Right lobe of liver (tissue), 6 donors: ENCODE results near the gene ATP6V0B. TPM values are rescaled to one million over a fixed set of nuclear protein-coding genes. Genes with fewer than 3 reads are reported as not detected.

ENCODE experiments used
- ATAC-seq, 4 donors: fragments of 200-7000 bp; cut with Tn5 transposase; one replicate each; pipeline ENCODE4 v1.9.1; 2020; ENCODE audit warnings: mild to moderate bottlenecking in 4 of 4, moderate library complexity in 4 of 4
- DNase-seq, 3 donors: peaks; one replicate each; pipeline ENCODE4 v3.0.0-alpha.2; 2020
- H3K27ac ChIP-seq, 3 donors: fragments of 200-600 bp; one replicate each; pipeline ENCODE4 v1.8.0; 2022
- H3K27me3 ChIP-seq, 2 donors: fragments of 200-600 bp; one replicate each; pipeline ENCODE4 v1.8.0; 2022
- H3K36me3 ChIP-seq, 4 donors: fragments of 200-600 bp; sonication (generic) in 1 of 4; one replicate each; pipeline versions ENCODE4 v1.5.1 to v1.8.0; 2017 to 2022; ENCODE audit warnings: control low read depth in 1 of 4
- H3K4me1 ChIP-seq, 4 donors: fragments of 200-600 bp; sonication (generic) in 1 of 4; one replicate each; pipeline versions ENCODE4 v1.5.1 to v1.8.0; 2017 to 2022; ENCODE audit warnings: control low read depth in 1 of 4
- H3K4me3 ChIP-seq, 3 donors: fragments of 200-600 bp; one replicate each; pipeline ENCODE4 v1.8.0; 2022
- H3K9me3 ChIP-seq, 4 donors: fragments of 200-600 bp; sonication (generic) in 1 of 4; one replicate each; pipeline versions ENCODE4 v1.5.1 to v1.8.0; 2017 to 2022; ENCODE audit warnings: control low read depth in 1 of 4
- POLR2A ChIP-seq: fragments of 450-650 bp; IDR thresholded peaks from one replicate; pipeline ENCODE4 v1.6.1; 2017; ENCODE audit warnings: antibody characterized with exemption, mild to moderate bottlenecking
- WGBS: methylation state at CpG from one replicate; pipeline ENCODE4 v1.1.6; 2018; ENCODE audit warnings: low coverage, low lambda C conversion rate; ENCODE audit not compliant: insufficient coverage; ENCODE audit errors: missing lambda C conversion rate; 5-methylcytosine and 5-hydroxymethylcytosine counted together
- intact Hi-C, 2 donors: fragments of 100-400 bp; cut with DNase I; formaldehyde crosslinking; loops; one replicate each; pipeline versions ENCODE4 v1.11.2 to v1.14.1; 2022
- total RNA-seq, 6 experiments: library from RNA; depleted of rRNA in 2 of 6; stranded (reverse); fragments of >200 nt in 2 of 6; fragmentation: NEBNext Ultra II Directional in 3 of 6; extraction: Animal tissue kit (Norgen Biotek cat#: 25700) in 3 of 6; gene quantifications; one replicate each; pipeline versions ENCODE4 v1.1.0 to v1.2.4, GENCODE V29; 2016 to 2023
- TF ChIP-seq, protein P1 (sequence below), 4 donors: fragments of 200-600 bp in 3 of 4; fragments of 450-650 bp in 1 of 4; IDR thresholded peaks; one replicate each; pipeline versions ENCODE4 v1.5.1 to v1.8.0; 2016 to 2022; ENCODE audit warnings: antibody characterized with exemption in 4 of 4, mild to moderate bottlenecking in 2 of 4
- donor health status: DM: no; HTN: yes; CAD: no.
- donor health status: DM: no; HTN: no; CAD: no.
- donor health status: DM: no; HTN: no; CAD: no.
- donor health status: DM: no; HTN: yes; CAD: no.
- donor health status: DM: no; HTN: yes; CAD: no.

Gene ATP6V0B
- total RNA-seq, 6 experiments from 2014 or later, result 64.4 to 142 (median 76.9) TPM

- DNase-seq (no peak), ATAC-seq (no peak)
- Histone ChIP-seq H3K4me1 (no peaks in the 10 kb centered on the region), H3K9me3 (no peaks in the 10 kb centered on the region), H3K4me3 (no peak overlapping the region), H3K27me3 (no peaks in the 10 kb centered on the region), H3K36me3 (no peaks in the 10 kb centered on the region), H3K27ac (no peak overlapping the region)
- TF ChIP-seq POLR2A, result no peak
- TF ChIP-seq, protein P1, sequence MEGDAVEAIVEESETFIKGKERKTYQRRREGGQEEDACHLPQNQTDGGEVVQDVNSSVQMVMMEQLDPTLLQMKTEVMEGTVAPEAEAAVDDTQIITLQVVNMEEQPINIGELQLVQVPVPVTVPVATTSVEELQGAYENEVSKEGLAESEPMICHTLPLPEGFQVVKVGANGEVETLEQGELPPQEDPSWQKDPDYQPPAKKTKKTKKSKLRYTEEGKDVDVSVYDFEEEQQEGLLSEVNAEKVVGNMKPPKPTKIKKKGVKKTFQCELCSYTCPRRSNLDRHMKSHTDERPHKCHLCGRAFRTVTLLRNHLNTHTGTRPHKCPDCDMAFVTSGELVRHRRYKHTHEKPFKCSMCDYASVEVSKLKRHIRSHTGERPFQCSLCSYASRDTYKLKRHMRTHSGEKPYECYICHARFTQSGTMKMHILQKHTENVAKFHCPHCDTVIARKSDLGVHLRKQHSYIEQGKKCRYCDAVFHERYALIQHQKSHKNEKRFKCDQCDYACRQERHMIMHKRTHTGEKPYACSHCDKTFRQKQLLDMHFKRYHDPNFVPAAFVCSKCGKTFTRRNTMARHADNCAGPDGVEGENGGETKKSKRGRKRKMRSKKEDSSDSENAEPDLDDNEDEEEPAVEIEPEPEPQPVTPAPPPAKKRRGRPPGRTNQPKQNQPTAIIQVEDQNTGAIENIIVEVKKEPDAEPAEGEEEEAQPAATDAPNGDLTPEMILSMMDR (IDR thresholded peaks at IDR 0.05), result no peak
- intact Hi-C loops, result no loop called here
- 25% methylated on average over 4 of the region's 8 CpGs for WGBS
Observed at GRCh38 chr1:44014365-44015104, 39.8 kb downstream of the ATP6V0B start.

- no peak overlapping the region for H3K4me3 ChIP-seq
- intact Hi-C loops, result no loop called here
- no peaks in the 10 kb centered on the region for H3K36me3 ChIP-seq
- DNase-seq (no peak), ATAC-seq (no peak)
- no peak for TF ChIP-seq POLR2A
- TF ChIP-seq, protein P1 (IDR thresholded peaks at IDR 0.05), result no peak
- H3K9me3 ChIP-seq, result no peaks in the 10 kb centered on the region
- WGBS, result 85% methylated on average over 3 of the region's 3 CpGs
- no peaks in the 10 kb centered on the region for H3K4me1 ChIP-seq
- H3K27me3 ChIP-seq, result no peaks in the 10 kb centered on the region
- no peak overlapping the region for H3K27ac ChIP-seq
Observed at GRCh38 chr1:44015206-44015605, 40.4 kb downstream of the ATP6V0B start.

DNA sequence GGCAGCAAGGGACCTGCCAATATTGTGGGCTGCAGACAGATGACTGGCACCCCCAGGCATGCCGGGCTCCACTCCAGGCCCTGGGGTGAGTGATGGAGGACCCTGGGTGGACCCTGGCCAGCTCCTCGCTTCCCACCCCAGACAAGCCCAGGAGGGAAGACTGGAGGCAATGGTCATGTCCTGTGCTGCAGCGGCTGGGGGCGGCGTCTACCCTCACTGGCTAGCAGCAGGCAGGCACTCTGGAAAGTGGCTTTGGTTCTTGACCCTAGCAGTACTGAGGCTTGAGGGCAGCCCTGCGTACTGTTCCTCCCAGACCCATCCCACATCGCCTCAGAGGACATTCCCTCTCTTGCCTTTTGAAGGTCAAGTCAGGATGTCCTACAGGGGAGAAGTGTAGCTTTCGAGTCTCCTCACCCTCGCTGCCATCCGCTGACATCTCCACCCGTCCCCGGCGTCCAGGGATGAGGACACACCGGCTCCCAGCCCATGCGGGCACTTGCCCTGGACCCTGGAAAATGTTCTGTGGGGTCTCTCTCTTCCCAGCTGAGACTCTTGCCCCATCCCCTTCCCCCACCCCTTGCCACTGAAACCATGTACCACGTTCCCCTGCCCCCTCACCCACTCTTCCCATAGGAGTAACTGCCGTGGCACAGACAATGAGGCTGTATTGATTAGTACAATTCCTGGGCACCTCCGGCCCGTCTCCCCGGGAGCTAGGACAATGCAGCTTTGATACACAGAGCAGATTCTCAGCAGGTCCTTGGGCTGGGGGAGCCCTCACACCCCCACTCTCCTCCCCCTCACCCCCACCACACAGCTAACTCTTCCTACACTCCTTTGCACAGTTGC lies 41.5 kb downstream of the ATP6V0B start:
- Histone ChIP-seq H3K36me3 (no peaks in the 10 kb centered on the region), H3K27ac (no peak overlapping the region), H3K27me3 (no peaks in the 10 kb centered on the region), H3K4me1 (no peaks in the 10 kb centered on the region), H3K4me3 (no peak overlapping the region), H3K9me3 (no peaks in the 10 kb centered on the region)
- WGBS, result 75% methylated on average over 5 of the region's 20 CpGs
- ATAC-seq, result no peak
- TF ChIP-seq POLR2A, result no peak
- TF ChIP-seq, protein P1 (IDR thresholded peaks at IDR 0.05), result no peak
- no peak for DNase-seq
- intact Hi-C loops, result no loop called here

DNA sequence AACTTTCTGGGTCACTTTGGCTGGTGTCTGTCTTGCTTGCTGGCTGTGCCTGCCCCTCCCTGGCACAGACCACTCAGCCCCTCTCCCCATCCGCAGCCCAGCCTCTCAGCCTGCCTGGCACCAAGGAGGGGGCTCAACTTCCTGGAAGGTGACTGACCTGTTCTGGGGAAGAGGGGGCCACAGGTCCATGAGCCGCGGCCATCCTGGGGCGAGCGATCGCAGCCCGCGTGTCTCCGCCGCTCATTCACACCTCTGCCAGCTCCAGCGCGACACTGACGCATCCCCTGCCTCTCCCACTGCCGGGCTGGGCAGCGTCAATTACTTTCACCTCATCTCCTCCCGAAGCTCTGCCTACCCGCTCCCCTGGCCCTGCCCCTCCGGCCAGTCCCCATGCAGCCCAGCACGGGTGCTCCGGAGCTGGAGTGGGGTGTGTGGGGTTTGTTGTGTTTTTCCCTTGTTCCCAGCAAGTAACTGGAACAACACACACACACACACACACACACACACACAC lies 42.2 kb downstream of the ATP6V0B start:
- no peaks in the 10 kb centered on the region for H3K4me1 ChIP-seq
- H3K36me3 ChIP-seq, result no peaks in the 10 kb centered on the region
- no peak overlapping the region for H3K4me3 ChIP-seq
- no peak for DNase-seq
- TF ChIP-seq, protein P1 (IDR thresholded peaks at IDR 0.05), result no peak
- TF ChIP-seq POLR2A, result no peak
- no peaks in the 10 kb centered on the region for H3K27me3 ChIP-seq
- no peaks in the 10 kb centered on the region for H3K9me3 ChIP-seq
- ATAC-seq, result no peak
- intact Hi-C loops, result no loop called here
- 82% methylated on average over 8 of the region's 20 CpGs for WGBS
- H3K27ac ChIP-seq, result no peak overlapping the region
